NT2/D1 (cell line): Measurements from ENCODE around the gene DPT.

Source experiments
- DNase-seq: peaks from one replicate; pipeline ENCODE4 v3.0.0-alpha.2; 2011; ENCODE audit warnings: low read depth, low spot score
- H3K27me3 ChIP-seq: 2 replicates; pipeline ENCODE4 v1.6.0; 2011; ENCODE audit warnings: mild to moderate bottlenecking; ENCODE audit not compliant: insufficient read length, insufficient read depth
- H3K36me3 ChIP-seq: 2 replicates; pipeline ENCODE4 v1.6.1; 2011; ENCODE audit warnings: mild to moderate bottlenecking, low read length, mixed read lengths; ENCODE audit not compliant: insufficient read depth, insufficient read length
- H3K4me1 ChIP-seq: 2 replicates; pipeline ENCODE4 v1.5.1; 2011; ENCODE audit not compliant: insufficient read depth, insufficient read length
- H3K4me3 ChIP-seq: 2 replicates; pipeline ENCODE4 v1.5.1; 2011; ENCODE audit warnings: low read depth; ENCODE audit not compliant: insufficient read length
- H3K9ac ChIP-seq: 2 replicates; pipeline ENCODE4 v1.6.0; 2011; ENCODE audit warnings: low read depth; ENCODE audit not compliant: insufficient read length
- H3K9me3 ChIP-seq: 2 replicates; pipeline ENCODE4 v1.5.1; 2011; ENCODE audit warnings: mild to moderate bottlenecking, low read length; ENCODE audit not compliant: insufficient read depth
- SUZ12 ChIP-seq: IDR thresholded peaks from 2 replicates; pipeline ENCODE4 v1.6.1; 2011; ENCODE audit not compliant: insufficient read length, insufficient read depth; ENCODE audit errors: extremely low read depth
- YY1 ChIP-seq: IDR thresholded peaks from 2 replicates; pipeline ENCODE4 v1.6.1; 2011; ENCODE audit not compliant: insufficient read length, insufficient read depth
- ZNF274 ChIP-seq: IDR thresholded peaks from 2 replicates; pipeline ENCODE4 v1.6.1; 2011; ENCODE audit warnings: mild to moderate bottlenecking, low read depth, low read length

The DPT gene

GRCh38 chr1:168672278-168672677 is 56.7 kb downstream of the DPT start:
- Histone ChIP-seq H3K4me1 (no peaks in the 10 kb centered on the region), H3K36me3 (no peaks in the 10 kb centered on the region), H3K9ac (no peak overlapping the region), H3K9me3 (no peaks in the 10 kb centered on the region), H3K4me3 (no peak overlapping the region), H3K27me3 (no peaks in the 10 kb centered on the region)
- TF ChIP-seq ZNF274: no peak
- TF ChIP-seq SUZ12: no peak
- no peak for DNase-seq

DNA sequence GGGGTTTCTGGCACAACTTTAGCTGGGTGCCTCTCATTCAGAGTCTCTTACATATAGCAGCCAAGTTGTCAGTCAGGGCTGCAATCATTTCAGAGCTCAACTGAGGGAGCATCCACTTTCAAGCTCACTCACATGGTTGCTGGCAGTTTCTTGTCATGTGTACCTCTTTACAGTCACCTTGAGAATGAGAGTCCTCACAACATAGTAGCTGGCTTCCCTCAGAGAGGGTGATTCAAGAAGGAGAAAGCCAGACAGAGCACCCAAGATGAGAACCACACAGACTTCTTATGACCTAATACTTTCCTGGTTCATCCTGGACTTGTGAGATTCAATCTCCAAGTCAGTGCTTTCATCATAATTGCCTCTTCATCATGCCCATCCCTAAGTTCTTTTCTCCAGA is 57.2 kb downstream of the DPT start:
- no peaks in the 10 kb centered on the region for H3K27me3 ChIP-seq
- DNase-seq: no peak
- no peak overlapping the region for H3K4me3 ChIP-seq
- no peak overlapping the region for H3K9ac ChIP-seq
- H3K36me3 ChIP-seq: no peaks in the 10 kb centered on the region
- TF ChIP-seq SUZ12 (no peak), ZNF274 (no peak), YY1 (no peak)
- H3K9me3 ChIP-seq: no peaks in the 10 kb centered on the region
- H3K4me1 ChIP-seq: no peaks in the 10 kb centered on the region

GRCh38 chr1:168665975-168666374 is 63.0 kb downstream of the DPT start:
- Histone ChIP-seq H3K9me3 (no peaks in the 10 kb centered on the region), H3K4me3 (no peak overlapping the region), H3K27me3 (no peaks in the 10 kb centered on the region), H3K4me1 (no peaks in the 10 kb centered on the region), H3K9ac (no peak overlapping the region), H3K36me3 (no peaks in the 10 kb centered on the region)
- no peak for TF ChIP-seq YY1
- no peak for TF ChIP-seq ZNF274
- TF ChIP-seq SUZ12: no peak
- DNase-seq: no peak

DNA sequence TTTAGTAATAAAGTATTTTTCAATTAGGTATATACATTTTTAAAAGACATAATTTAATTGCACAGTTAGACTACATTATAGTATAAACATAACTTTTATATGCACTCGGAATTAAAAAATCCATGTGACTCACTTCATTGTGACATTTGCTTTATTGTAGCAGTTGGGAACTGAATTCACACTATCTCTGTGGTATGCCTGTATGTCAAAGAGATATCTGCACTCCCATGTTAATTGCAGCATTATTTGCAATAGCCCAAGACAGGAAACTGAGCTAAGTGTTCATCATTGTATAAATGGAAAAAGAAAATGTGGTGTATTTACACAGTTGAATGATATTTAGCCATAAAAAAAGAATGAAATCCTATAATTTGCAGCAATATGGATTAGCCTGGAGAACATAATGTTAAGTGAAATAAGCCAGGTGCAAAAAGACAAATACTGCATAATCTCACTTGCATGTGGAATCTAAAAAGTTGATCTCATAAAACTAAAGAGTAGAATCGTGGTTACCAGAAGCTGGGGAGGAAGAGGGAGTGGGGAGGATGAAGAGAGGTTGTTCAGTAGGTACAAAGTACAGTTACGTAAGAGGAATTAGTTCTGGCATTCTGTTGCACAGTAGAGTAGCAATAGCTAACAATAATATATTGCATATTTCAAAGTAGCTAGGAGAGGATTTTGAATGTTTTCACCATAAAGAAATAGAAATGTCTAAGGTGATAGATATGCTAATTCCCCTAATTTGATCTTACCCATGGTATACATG is 64.8 kb downstream of the DPT start:
- Histone ChIP-seq H3K4me1 (no peaks in the 10 kb centered on the region), H3K9ac (no peak overlapping the region), H3K36me3 (no peaks in the 10 kb centered on the region), H3K9me3 (no peaks in the 10 kb centered on the region), H3K27me3 (no peaks in the 10 kb centered on the region), H3K4me3 (no peak overlapping the region)
- DNase-seq: no peak
- no peak for TF ChIP-seq SUZ12
- no peak for TF ChIP-seq YY1
- TF ChIP-seq ZNF274: no peak

- no peak for TF ChIP-seq SUZ12
- no peak for TF ChIP-seq ZNF274
- no peak for TF ChIP-seq YY1
- DNase-seq: no peak
- H3K9me3 ChIP-seq: no peaks in the 10 kb centered on the region
- H3K4me3 ChIP-seq: no peak overlapping the region
- peaks cover 3% of the 10 kb centered on the region for H3K4me1 ChIP-seq
- no peaks in the 10 kb centered on the region for H3K36me3 ChIP-seq
- H3K27me3 ChIP-seq: no peaks in the 10 kb centered on the region
- H3K9ac ChIP-seq: no peak overlapping the region
Observed at GRCh38 chr1:168656485-168656884, 72.5 kb downstream of the DPT start.

DNA sequence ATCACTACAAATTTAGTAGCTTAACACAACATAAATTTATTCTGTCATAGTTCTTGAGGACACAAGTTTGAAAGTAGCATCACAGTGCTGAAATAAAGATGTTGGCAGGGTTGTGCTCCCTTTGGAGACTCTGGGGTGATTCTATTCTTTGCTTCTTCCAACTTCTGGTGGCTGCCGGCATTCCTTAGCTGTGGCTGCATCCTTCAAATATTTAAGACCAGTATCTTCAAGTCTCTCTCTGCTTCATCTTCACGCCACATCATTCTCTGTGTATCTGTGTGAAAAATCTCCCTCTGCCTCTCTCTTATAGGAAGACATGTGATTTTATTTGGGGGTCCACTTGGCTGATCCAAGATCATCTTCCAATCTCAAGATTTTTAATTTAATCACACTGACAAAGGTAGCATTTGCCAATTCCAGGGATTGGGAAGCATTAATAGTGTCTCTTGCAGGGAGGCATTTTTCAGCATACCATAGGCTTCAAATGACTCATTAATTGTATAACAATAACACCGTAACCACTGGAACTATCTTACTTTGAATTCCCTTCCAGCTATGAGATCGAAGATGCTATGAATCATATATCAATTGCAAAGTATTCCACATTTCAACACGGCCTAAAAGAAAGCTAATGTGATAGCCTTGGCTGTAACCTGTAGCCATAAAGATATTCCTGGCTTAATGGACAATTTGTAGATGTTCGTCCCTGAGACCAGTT is 74.6 kb downstream of the DPT start:
- H3K9ac ChIP-seq: no peak overlapping the region
- TF ChIP-seq SUZ12 (no peak), YY1 (no peak), ZNF274 (no peak)
- peaks cover 3% of the 10 kb centered on the region for H3K4me1 ChIP-seq
- H3K9me3 ChIP-seq: no peaks in the 10 kb centered on the region
- no peaks in the 10 kb centered on the region for H3K36me3 ChIP-seq
- H3K27me3 ChIP-seq: no peaks in the 10 kb centered on the region
- no peak overlapping the region for H3K4me3 ChIP-seq
- DNase-seq: no peak

DNA sequence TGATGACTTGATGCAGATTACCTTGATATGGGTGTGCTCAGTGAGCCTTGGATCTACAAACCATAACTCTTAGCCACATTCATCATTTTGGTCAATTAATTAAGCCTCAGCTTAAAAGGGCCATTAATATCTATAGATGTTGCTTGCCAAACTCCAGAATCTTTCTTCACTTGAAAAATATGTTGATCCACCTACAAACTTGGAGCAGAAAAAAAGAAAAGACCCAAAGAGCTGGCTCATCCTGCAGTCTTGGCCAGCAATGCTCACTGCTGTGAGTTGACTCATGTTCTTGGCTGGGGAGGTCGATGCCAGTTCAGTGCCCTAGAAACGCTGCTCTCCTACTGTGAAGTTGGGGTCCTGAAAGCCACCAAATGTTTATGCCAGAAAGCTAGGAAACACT is 75.4 kb downstream of the DPT start:
- no peaks in the 10 kb centered on the region for H3K27me3 ChIP-seq
- DNase-seq: no peak
- peaks cover 3% of the 10 kb centered on the region for H3K4me1 ChIP-seq

More for the DNA sequence above, 75.4 kb downstream of the DPT start:
- no peak for TF ChIP-seq ZNF274
- Histone ChIP-seq H3K9me3 (no peaks in the 10 kb centered on the region), H3K4me3 (no peak overlapping the region), H3K9ac (no peak overlapping the region), H3K36me3 (no peaks in the 10 kb centered on the region)
